RWPE2 (cell line): ENCODE measurements around the gene USP24.

ENCODE experiments used
- ATAC-seq: fragments of 200-7000 bp; cut with Tn5 transposase; 3 replicates; pipeline ENCODE4 v1.9.1; 2021; ENCODE audit warnings: low read depth
- DNase-seq: peaks from one replicate; pipeline ENCODE4 v3.0.0-alpha.2; 2020; ENCODE audit warnings: low spot score
- H3K27ac ChIP-seq: fragments of 450-650 bp; 2 replicates; pipeline ENCODE4 v1.5.1; 2017; ENCODE audit warnings: mild to moderate bottlenecking; ENCODE audit not compliant: poor library complexity, severe bottlenecking
- H3K27me3 ChIP-seq: fragments of 250-450 bp; sonication (Bioruptor Pico); 2 replicates; pipeline ENCODE4 v1.5.1; 2021; ENCODE audit warnings: mild to moderate bottlenecking, moderate library complexity; ENCODE audit not compliant: insufficient read depth, poor library complexity, severe bottlenecking
- H3K36me3 ChIP-seq: fragments of 250-450 bp; sonication (Bioruptor Pico); 2 replicates; pipeline ENCODE4 v1.5.1; 2020; ENCODE audit warnings: low read depth, mild to moderate bottlenecking, moderate library complexity
- H3K4me1 ChIP-seq: fragments of 250-450 bp; sonication (Bioruptor Pico); 2 replicates; pipeline ENCODE4 v1.5.1; 2021; ENCODE audit warnings: mild to moderate bottlenecking, moderate library complexity; ENCODE audit not compliant: insufficient read depth, poor library complexity, severe bottlenecking
- H3K4me3 ChIP-seq: fragments of 250-450 bp; sonication (Bioruptor Pico); 2 replicates; pipeline ENCODE4 v1.5.1; 2021; ENCODE audit warnings: mild to moderate bottlenecking, moderate library complexity; ENCODE audit not compliant: severe bottlenecking
- H3K9me3 ChIP-seq: fragments of 250-450 bp; sonication (Bioruptor Pico); 2 replicates; pipeline ENCODE4 v1.5.1; 2021; ENCODE audit warnings: mild to moderate bottlenecking, moderate library complexity; ENCODE audit not compliant: severe bottlenecking
- CTCF ChIP-seq: fragments of 450-650 bp; IDR thresholded peaks from one replicate; pipeline ENCODE4 v1.5.1; 2017; ENCODE audit warnings: mild to moderate bottlenecking, moderate library complexity; ENCODE audit not compliant: poor library complexity, severe bottlenecking

USP24 gene

GRCh38 chr1:55079651-55080050, 135.5 kb downstream of the USP24 start:
- Histone ChIP-seq H3K27ac (no peak overlapping the region), H3K36me3 (peaks cover 95% of the 10 kb centered on the region)

GRCh38 chr1:55078470-55078869, 136.7 kb downstream of the USP24 start:
- Histone ChIP-seq H3K27me3 (no peaks in the 10 kb centered on the region), H3K36me3 (peaks cover 95% of the 10 kb centered on the region), H3K9me3 (no peaks in the 10 kb centered on the region), H3K27ac (no peak overlapping the region), H3K4me3 (no peak overlapping the region), H3K4me1 (peaks cover 6% of the 10 kb centered on the region)
- TF ChIP-seq CTCF = no peak
- no peak for DNase-seq
- no peak for ATAC-seq

More at GRCh38 chr1:55079651-55080050, 135.5 kb downstream of the USP24 start:
- no peak for ATAC-seq
- no peak for DNase-seq
- Histone ChIP-seq H3K27me3 (no peaks in the 10 kb centered on the region), H3K4me3 (no peak overlapping the region), H3K4me1 (peaks cover 6% of the 10 kb centered on the region), H3K9me3 (no peaks in the 10 kb centered on the region)
- no peak for TF ChIP-seq CTCF

GRCh38 chr1:55076356-55076755, 138.8 kb downstream of the USP24 start:
- ATAC-seq = no peak
- Histone ChIP-seq H3K4me1 (peaks cover 2% of the 10 kb centered on the region), H3K27ac (no peak overlapping the region), H3K36me3 (peaks cover 94% of the 10 kb centered on the region), H3K27me3 (no peaks in the 10 kb centered on the region), H3K9me3 (no peaks in the 10 kb centered on the region), H3K4me3 (no peak overlapping the region)
- no peak for TF ChIP-seq CTCF
- DNase-seq = no peak

GRCh38 chr1:55074455-55074854, 140.7 kb downstream of the USP24 start:
- Histone ChIP-seq H3K36me3 (peaks cover 91% of the 10 kb centered on the region), H3K27me3 (no peaks in the 10 kb centered on the region), H3K9me3 (no peaks in the 10 kb centered on the region), H3K27ac (no peak overlapping the region), H3K4me1 (no peaks in the 10 kb centered on the region), H3K4me3 (no peak overlapping the region)
- TF ChIP-seq CTCF = no peak
- no peak for DNase-seq
- ATAC-seq = no peak

GRCh38 chr1:55073187-55073916, 141.8 kb downstream of the USP24 start:
- no peak for TF ChIP-seq CTCF
- peaks cover 88% of the 10 kb centered on the region for H3K36me3 ChIP-seq
- ATAC-seq (no peak), DNase-seq (no peak)
- H3K27me3 ChIP-seq = no peaks in the 10 kb centered on the region
- no peak overlapping the region for H3K27ac ChIP-seq
- no peaks in the 10 kb centered on the region for H3K9me3 ChIP-seq
- H3K4me1 ChIP-seq = no peaks in the 10 kb centered on the region
- no peak overlapping the region for H3K4me3 ChIP-seq
